Measurements from ENCODE around the gene AOX1.

AOX1 gene

GRCh38 chr2:200650195-200650594 lies 64.4 kb downstream of the AOX1 start:
- no peak for DNase-seq (ENCODE audit: low read depth, low spot score)
- no peak for TF ChIP-seq CTCF (IDR thresholded peaks at IDR 0.05; ENCODE audit: low read depth, low read length)
- H3K4me3 ChIP-seq (ENCODE audit: low read depth, low read length), result no peak overlapping the region
- in situ Hi-C loops (cut with HindIII; ENCODE audit: low sequenced_read_pairs), result no loop called here

- in situ Hi-C loops (cut with HindIII; ENCODE audit: low sequenced_read_pairs), result no loop called here
- DNase-seq (ENCODE audit: low read depth, low spot score), result no peak
- TF ChIP-seq CTCF (IDR thresholded peaks at IDR 0.05; ENCODE audit: low read depth, low read length), result no peak
- no peak overlapping the region for H3K4me3 ChIP-seq (ENCODE audit: low read depth, low read length)
Observed at GRCh38 chr2:200652158-200652557, 66.3 kb downstream of the AOX1 start.

- no peak for TF ChIP-seq CTCF (IDR thresholded peaks at IDR 0.05; ENCODE audit: low read depth, low read length)
- DNase-seq (ENCODE audit: low read depth, low spot score), result no peak
- in situ Hi-C loops (cut with HindIII; ENCODE audit: low sequenced_read_pairs), result no loop called here
- no peak overlapping the region for H3K4me3 ChIP-seq (ENCODE audit: low read depth, low read length)
Observed at GRCh38 chr2:200653021-200653420, 67.2 kb downstream of the AOX1 start.

GRCh38 chr2:200654823-200655222 lies 69.0 kb downstream of the AOX1 start:
- no peak overlapping the region for H3K4me3 ChIP-seq (ENCODE audit: low read depth, low read length)
- no peak for TF ChIP-seq CTCF (IDR thresholded peaks at IDR 0.05; ENCODE audit: low read depth, low read length)
- no peak for DNase-seq (ENCODE audit: low read depth, low spot score)
- in situ Hi-C loops (cut with HindIII; ENCODE audit: low sequenced_read_pairs), result no loop called here

- TF ChIP-seq CTCF (IDR thresholded peaks at IDR 0.05; ENCODE audit: low read depth, low read length), result no peak
- in situ Hi-C loops (cut with HindIII; ENCODE audit: low sequenced_read_pairs), result no loop called here
- no peak overlapping the region for H3K4me3 ChIP-seq (ENCODE audit: low read depth, low read length)
- DNase-seq (ENCODE audit: low read depth, low spot score), result no peak
Observed at GRCh38 chr2:200655918-200656580, 70.2 kb downstream of the AOX1 start.

GRCh38 chr2:200658278-200658864 lies 72.6 kb downstream of the AOX1 start:
- in situ Hi-C loops (cut with HindIII; ENCODE audit: low sequenced_read_pairs), result no loop called here

More at GRCh38 chr2:200658278-200658864, 72.6 kb downstream of the AOX1 start:
- no peak for TF ChIP-seq CTCF (IDR thresholded peaks at IDR 0.05; ENCODE audit: low read depth, low read length)
- H3K4me3 ChIP-seq (ENCODE audit: low read depth, low read length), result no peak overlapping the region
- DNase-seq (ENCODE audit: low read depth, low spot score), result no peak

Data from astrocyte of the spinal cord (primary cell).